Loucy (cell line): ENCODE results near the gene TMTC1.

Source experiments
- H2AFZ ChIP-seq: fragments of 200-600 bp; sonication (generic); 2 replicates; pipeline ENCODE4 v1.6.0; 2016; ENCODE audit warnings: antibody characterized with exemption, mild to moderate bottlenecking, low read length, moderate library complexity
- H3F3A ChIP-seq: fragments of 200-600 bp; 2 replicates; pipeline ENCODE4 v1.6.0; 2016; ENCODE audit warnings: antibody characterized with exemption, low read depth, mild to moderate bottlenecking
- H3K27me3 ChIP-seq: fragments of 200-600 bp; sonication (generic); 2 replicates; pipeline ENCODE4 v1.6.1; 2014; ENCODE audit warnings: low read length, mild to moderate bottlenecking; ENCODE audit not compliant: insufficient read depth, poor library complexity, severe bottlenecking
- H3K36me3 ChIP-seq: fragments of 200-600 bp; sonication (generic); 2 replicates; pipeline ENCODE4 v1.6.1; 2016; ENCODE audit warnings: low read length; ENCODE audit not compliant: insufficient read depth
- H3K4me1 ChIP-seq: fragments of 200-600 bp; sonication (generic); 2 replicates; pipeline ENCODE4 v1.5.1; 2014; ENCODE audit warnings: low read length, mild to moderate bottlenecking; ENCODE audit not compliant: insufficient read depth, poor library complexity, severe bottlenecking
- H3K4me2 ChIP-seq: fragments of 200-600 bp; sonication (generic); 2 replicates; pipeline ENCODE4 v1.6.0; 2014; ENCODE audit warnings: antibody characterized with exemption, low read length, low read depth, mild to moderate bottlenecking; ENCODE audit not compliant: poor library complexity, severe bottlenecking
- H3K4me3 ChIP-seq: fragments of 200-600 bp; sonication (generic); 2 replicates; pipeline ENCODE4 v1.5.1; 2014; ENCODE audit warnings: low read length, mild to moderate bottlenecking, mixed read lengths; ENCODE audit not compliant: poor library complexity, severe bottlenecking
- H3K79me2 ChIP-seq: fragments of 200-600 bp; sonication (generic); 2 replicates; pipeline ENCODE4 v1.6.1; 2014; ENCODE audit warnings: low read length; ENCODE audit not compliant: insufficient read depth
- H3K9ac ChIP-seq: fragments of 200-600 bp; sonication (generic); 2 replicates; pipeline ENCODE4 v1.6.0; 2014; ENCODE audit warnings: mild to moderate bottlenecking, low read depth, low read length, moderate library complexity; ENCODE audit not compliant: poor library complexity, severe bottlenecking
- H3K9me2 ChIP-seq: fragments of 200-600 bp; sonication (generic); replicated peaks from 2 replicates; pipeline ENCODE4 v1.6.1; 2016; ENCODE audit warnings: low read depth, low read length, mixed read lengths
- H3K9me3 ChIP-seq: fragments of 200-600 bp; sonication (generic); 2 replicates; pipeline ENCODE4 v1.6.1; 2014; ENCODE audit warnings: mild to moderate bottlenecking, antibody characterized with exemption, low read length, low read depth; ENCODE audit not compliant: insufficient read depth
- H4K20me1 ChIP-seq: fragments of 200-600 bp; sonication (generic); 2 replicates; pipeline ENCODE4 v1.6.0; 2014; ENCODE audit warnings: antibody characterized with exemption, low read length, mild to moderate bottlenecking; ENCODE audit not compliant: insufficient read depth, poor library complexity, severe bottlenecking
- CTCF ChIP-seq: fragments of 200-600 bp; sonication (generic); conservative IDR thresholded peaks from 2 replicates; pipeline ENCODE4 v1.5.1; 2014; ENCODE audit warnings: mild to moderate bottlenecking, antibody characterized with exemption, low read length
- EZH2phosphoT487 ChIP-seq: fragments of 200-600 bp; IDR thresholded peaks from 2 replicates; pipeline ENCODE4 v1.6.1; 2018; ENCODE audit warnings: antibody characterized with exemption, mild to moderate bottlenecking, moderate library complexity, borderline replicate concordance

The TMTC1 gene

GRCh38 chr12:29455087-29455486 is 328.7 kb downstream of the TMTC1 start:
- Histone ChIP-seq H3K4me1 (no peaks in the 10 kb centered on the region), H3K9ac (no peak overlapping the region), H3K9me3 (no peaks in the 10 kb centered on the region), H4K20me1 (no peaks in the 10 kb centered on the region), H2AFZ (no peak overlapping the region), H3K27me3 (no peaks in the 10 kb centered on the region), H3K4me2 (no peak overlapping the region), H3K36me3 (no peaks in the 10 kb centered on the region), H3K9me2 (no peaks in the 10 kb centered on the region; the same call in 1 of the 2 replicates), H3K79me2 (no peaks in the 10 kb centered on the region), H3F3A (no peaks in the 10 kb centered on the region), H3K4me3 (no peak overlapping the region)
- TF ChIP-seq CTCF (no peak), EZH2phosphoT487 (no peak)

GRCh38 chr12:29451888-29452287 is 331.9 kb downstream of the TMTC1 start:
- Histone ChIP-seq H3K79me2 (no peaks in the 10 kb centered on the region), H3K9me3 (no peaks in the 10 kb centered on the region), H3K4me3 (no peak overlapping the region), H3K4me1 (no peaks in the 10 kb centered on the region), H2AFZ (no peak overlapping the region), H3K9me2 (no peaks in the 10 kb centered on the region; the same call in 1 of the 2 replicates), H3F3A (no peaks in the 10 kb centered on the region), H3K9ac (no peak overlapping the region), H4K20me1 (no peaks in the 10 kb centered on the region), H3K36me3 (no peaks in the 10 kb centered on the region), H3K27me3 (no peaks in the 10 kb centered on the region), H3K4me2 (no peak overlapping the region)
- TF ChIP-seq CTCF (no peak), EZH2phosphoT487 (no peak)
